HG03460 (cell line): ENCODE data around the gene COX19.
A peak's percentile ranks its signal among the peaks of the same experiment; 100 is the strongest.
"Not testable (repeated sequence)": the region's sequence is repeated elsewhere in the genome, so short reads cannot be mapped to it uniquely, and the experiment has no call there.

Source experiments
- ATAC-seq: cut with Tn5 transposase; IDR thresholded peaks from one replicate; pipeline ENCODE4 v1.9.1; 2021; ENCODE audit not compliant: unreplicated experiment

The COX19 gene

DNA sequence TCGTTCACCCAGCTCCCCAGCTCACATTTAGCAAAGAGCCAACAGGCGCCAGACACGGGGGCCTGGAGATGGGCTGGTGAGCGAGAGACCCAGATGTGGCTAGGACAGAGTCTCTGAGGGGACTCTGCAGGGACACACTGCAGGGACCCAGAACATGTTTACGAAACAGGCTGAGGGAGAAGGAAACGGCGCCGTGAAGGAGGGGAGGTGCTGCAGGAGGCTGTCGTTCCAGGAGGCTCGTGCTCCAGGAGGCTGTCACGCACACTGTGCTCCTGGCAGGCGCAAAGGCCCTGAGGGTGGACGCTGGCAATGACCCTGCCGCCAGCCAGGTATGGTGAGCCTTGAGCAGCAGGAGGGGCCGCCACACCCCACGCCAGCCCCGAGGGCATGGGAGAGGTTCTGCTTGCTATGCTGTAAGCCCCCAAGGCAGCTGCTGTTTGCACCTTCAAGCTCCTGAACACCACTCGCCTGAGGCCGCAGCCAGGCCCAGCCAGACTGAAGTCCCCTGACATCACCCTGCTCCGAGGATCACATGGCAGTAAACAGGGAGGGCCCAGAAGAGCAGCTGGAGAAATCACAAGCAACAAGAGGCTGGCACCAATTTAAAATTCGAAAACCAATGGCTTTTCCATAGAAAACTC lies 48.2 kb downstream of the COX19 start:
- no peak for ATAC-seq

DNA sequence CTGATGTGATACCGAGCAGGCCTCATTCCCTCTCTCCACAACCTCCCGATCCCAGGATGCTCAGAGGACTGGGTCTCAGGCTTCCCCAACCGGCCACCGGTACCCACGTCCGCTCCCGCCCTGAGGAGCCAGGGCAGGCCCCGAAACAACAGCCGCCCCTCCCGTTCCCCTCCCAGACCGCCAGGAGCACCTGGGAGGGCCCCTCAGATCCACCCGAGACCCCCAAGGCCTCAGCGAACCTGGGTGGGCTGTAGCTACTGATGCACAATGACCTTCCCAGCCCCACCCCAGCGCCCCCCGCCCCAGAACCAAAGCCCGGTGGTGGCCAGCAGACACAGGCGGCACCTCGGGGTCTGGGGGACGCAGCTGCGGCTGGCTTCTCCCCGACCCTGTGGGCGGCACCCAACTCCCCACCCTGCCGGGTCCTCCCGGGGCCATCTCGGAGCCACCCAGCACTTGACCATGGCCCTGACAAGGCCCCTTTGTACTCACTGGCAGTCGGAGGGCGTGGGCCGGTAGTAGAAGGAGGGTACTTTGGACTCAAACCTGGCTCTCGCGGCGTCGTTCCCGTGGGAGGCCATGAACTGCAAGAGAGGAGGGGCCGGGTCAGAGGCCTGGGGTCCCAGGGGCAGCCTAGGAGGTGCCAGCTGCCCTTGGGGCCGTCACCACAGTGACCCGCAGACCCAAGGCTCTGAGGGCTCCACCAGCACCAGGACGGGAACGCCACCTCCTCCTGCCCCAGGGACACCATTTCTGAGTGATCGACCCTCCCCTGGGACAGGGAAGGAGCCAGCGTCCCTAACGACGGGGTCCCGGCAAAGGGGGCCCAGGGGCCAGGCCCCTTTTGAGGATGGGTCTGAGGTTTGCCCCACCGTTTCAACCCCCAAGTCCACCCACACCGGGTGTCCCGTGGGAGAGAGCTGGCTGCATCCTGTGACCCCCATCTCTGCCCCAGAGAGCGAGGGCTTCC lies 49.0 kb downstream of the COX19 start:
- ATAC-seq: no peak

DNA sequence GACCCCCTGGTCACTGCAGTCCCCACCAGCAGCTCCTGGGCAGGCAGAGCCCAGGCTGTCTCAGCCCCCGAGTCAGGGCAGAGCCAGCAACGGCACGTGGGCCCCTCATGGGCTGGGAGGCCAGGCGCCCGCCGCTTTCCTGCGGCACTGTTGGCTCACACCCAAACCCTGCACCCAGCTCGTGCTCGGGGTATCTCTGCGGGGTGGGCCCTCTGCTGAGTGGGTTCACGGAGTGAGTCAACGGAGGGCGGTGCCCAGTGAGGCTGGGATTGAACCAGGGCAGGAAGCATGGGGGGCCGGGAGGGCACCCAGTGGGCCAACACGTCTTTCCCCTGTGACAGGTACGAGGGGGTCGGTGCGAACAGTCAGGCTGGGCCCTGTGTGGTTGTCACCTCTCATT lies 49.7 kb downstream of the COX19 start:
- no peak for ATAC-seq

DNA sequence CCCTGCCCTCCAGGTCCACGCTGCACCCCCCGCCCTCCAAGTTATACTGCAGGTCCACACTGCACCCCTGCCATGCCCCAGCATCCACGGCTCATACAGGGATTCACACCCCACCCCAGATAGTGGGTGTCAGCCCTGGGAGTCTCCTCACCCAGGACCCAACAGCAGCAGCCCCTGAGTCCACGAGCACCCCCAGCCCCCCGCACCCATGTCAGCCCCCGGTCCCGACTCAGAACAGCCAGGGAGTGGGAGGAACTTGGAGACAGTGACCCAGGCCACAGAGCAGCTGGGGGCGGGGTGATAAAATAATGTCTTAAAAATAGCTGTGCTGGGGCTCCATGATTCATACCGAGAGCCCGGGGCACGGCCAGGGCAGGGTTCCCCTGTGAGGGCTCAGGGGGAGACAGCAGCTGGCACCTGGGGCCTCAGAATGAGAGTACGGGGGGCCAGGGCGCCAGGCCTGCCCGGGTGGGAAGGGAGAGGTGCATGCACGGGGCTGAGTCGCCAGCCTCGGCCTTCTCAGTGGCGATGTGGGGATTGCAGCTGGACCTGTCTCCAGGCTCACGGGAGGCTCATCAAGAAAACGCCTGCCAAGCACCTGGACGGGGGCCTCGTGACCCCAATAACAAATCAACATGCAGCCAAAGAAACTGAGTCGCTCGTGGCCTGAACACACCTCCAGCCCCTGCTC lies 50.7 kb downstream of the COX19 start:
- peak; percentile 49 for ATAC-seq

DNA sequence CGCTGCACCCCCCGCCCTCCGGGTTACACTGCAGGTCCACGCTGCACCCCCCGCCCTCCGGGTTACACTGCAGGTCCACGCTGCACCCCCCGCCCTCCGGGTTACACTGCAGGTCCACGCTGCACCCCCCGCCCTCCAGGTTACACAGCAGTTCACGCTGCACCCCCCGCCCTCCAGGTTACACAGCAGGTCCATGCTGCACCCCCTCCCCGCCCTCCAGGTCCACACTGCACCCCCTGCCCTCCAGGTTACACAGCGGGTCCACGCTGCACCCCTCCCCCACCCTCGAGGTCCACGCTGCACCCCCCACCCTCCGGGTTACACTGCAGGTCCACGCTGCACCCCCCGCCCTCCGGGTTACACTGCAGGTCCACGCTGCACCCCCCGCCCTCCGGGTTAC lies 51.3 kb downstream of the COX19 start:
- not testable (repeated sequence) for ATAC-seq

DNA sequence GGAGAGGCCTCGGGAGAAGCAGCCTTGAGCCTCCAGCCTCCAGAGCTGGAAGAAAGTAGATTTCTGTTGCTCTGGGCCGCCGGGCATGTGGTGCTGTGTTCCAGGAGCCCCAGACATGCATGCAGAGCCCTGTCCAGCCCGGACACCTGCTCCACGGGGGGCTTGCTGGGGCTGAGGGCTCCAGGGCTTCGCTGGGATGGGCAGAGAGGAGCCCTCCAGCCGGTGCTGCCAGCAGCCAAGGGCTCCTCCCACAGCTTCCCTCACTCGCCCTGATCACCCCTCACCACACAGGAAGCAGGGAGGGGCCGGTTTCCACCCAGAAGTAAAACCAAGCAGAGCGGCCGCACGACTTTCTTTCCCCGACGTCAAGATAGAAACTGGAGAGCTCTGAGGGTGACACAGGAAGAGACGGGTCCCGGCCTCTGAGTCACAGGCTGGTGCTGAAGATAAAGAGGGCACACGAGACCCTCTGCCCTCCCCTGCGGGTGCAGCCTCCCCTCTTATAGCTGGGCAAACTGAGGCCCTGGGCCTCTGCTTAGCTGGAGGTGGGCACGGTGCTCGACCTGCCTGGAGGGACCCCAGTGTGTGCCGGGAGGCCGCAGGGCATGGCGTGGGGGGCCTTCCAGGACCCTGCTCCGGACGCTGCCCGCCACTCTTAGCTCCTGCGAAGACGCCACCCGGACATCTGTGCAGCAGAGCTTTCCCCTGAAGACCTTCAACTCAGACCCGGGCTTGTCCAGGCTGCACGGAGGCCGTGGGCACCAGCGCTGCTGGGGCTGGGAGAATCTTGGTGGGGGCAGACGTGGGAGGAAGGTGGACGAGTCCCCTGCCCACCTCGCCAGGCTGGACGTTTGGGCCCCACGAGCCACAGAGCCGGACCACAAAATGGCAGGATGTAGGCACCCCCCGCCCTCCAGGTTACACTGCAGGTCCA lies 52.0 kb downstream of the COX19 start:
- peak; percentile 77 for ATAC-seq

DNA sequence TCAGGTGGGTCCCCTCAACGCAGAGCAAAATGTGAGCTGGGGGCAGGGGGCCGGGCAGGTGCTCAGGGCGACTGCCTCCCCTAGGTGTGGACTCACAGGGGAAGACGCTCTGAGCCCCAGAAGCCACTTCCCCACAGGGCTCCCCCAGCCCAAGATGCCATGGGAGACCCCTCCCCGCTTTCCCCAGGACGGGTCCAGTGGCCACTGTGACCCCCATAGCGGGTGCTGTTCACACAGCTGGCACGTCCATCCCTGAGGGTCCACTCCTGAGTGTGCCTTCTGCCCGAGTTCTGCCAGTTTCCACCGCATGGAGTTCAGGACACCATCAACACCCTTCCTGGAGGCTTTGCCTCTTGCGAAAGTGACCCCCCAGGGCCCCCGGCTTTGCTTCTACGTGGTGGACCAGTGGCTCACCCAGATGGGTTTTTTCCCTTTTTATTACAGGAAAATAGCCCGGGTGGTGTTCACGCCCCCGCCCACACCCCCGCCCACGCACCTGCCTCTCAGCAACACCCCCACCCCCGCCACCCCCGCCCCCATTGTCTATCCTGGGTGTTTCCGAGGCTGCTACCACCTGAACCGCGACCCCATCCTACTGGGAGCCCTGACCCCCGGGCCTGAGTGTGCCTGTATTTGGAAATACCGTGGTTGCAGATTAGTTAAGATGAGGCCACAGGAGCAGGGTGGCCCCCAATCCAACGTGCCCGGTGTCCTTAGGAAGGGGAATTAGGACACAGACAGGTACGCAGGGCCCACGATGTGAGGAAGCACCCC lies 52.8 kb downstream of the COX19 start:
- ATAC-seq: peak; percentile 2

DNA sequence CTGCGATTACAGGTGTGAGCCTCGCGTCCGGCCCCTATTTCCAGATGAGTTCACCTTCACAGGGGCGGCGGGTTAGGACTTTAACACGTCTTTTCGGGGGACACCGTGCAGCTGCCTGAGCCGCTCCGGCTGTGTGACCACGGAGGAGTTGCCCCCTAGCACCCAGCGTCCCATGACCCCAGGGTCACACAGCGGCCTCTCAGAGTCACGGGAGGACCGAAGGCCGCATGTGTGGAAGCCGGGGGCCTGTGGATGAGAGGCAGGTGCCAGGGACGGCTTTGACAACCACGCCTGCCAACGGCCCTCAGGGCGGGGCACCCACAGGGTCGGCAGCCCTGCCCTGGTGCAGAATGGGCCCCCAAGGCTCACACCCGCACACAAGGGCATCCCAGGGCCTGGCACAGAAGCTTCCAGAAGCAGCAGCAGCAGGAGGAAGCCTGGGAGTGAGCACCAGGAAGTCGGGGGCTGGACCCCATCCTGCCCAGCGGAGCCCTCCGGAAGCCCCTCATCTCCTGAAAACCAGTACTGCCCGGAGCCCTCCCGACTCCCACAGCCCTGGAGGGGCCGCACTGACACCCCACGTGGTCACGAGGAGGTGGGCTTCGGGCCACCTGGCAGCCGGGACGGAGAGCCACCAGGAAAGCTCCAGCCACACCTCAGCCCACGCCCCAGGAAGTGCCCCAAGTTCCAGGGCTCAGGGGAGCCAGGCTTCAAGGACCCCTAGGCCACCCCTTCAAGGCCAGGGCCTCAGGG lies 53.6 kb downstream of the COX19 start:
- ATAC-seq: no peak

DNA sequence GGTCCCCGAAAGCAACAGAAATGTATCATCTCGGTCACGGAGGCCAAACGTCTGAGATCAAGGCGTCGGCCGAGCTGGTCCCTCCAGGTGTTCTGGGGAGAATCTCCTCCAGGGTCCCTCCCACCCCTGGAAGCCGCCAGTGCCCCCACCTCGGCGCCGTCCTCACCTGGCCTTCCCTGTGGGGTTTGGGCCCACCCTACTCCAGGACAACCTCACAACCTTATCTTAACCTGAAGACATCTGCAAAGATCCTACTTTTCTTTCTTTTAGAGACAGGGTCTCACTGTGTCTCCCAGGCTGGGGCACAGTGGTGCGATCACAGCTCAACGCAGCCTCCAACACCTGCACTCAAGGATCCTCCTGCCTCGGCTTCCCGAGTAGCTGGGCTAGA lies 54.3 kb downstream of the COX19 start:
- no peak for ATAC-seq

DNA sequence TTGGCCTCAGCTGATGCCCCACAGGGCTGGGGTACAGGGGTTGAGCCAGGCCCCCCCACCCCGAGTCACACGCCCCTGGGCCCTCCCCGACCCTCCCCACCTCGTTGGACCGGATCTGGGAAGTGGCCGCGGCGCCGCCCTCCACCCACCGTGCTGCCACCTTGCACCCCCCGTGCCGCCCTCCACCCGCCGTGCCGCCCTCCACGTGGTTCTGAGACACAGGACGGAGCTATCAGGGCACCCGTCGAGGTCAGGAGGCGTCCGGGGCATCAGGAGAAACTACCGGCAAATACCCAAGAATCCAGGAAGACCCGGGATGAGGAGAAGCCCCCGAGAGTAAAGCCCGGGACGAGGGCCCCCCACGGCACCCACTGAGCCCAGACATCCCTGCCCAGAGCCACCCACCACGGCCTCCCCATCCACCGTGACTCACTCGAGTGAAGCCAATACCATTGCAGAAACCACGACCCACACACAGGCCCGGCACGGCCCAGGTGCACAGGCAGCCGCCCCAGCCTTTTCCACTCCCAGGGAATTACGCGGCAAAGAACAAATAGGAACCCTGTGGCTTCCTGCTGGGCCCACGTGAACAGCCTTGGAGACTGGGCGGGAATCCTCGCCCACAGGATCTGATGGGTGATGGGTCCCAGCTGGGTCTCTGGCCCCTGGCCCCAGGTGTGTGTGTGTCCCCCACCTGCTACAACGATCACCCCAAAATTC lies 54.8 kb downstream of the COX19 start:
- ATAC-seq: no peak

DNA sequence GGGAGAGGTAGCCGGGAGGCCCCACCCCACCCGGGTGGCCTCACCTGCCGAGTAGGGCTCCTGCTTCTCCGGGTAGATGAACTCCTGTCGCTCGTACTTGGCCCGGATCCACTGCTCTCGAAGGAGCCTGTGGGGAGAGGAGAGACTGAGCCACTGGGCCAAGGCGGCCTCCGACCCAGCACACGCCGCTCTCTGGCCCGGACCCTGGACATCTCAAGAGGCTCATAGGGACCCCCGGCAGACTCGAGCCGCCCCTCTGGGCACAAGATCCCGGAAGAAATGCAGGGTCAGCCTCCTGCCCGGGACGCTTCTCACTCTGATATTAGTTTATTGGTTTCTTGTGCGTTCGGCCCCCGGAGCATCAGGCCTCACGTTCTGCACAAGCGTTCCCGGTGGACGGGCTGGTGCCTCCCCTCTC lies 55.4 kb downstream of the COX19 start:
- no peak for ATAC-seq

DNA sequence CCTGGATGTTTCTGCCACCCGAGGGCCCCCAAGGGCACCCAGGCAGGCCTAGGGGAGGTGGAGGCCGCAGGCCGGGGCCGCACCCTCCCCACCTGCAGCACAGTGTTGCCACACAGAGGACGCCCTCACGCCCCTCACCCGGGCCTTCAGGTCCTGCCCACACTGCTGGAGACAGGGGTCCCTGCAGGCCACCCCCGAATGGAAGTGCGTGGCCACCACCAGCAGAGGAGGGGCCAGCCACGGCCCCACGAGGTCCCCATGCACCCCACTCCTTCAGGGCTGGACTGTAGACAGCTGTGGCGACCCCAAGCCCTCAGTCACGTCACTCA lies 56.3 kb downstream of the COX19 start:
- ATAC-seq: no peak

DNA sequence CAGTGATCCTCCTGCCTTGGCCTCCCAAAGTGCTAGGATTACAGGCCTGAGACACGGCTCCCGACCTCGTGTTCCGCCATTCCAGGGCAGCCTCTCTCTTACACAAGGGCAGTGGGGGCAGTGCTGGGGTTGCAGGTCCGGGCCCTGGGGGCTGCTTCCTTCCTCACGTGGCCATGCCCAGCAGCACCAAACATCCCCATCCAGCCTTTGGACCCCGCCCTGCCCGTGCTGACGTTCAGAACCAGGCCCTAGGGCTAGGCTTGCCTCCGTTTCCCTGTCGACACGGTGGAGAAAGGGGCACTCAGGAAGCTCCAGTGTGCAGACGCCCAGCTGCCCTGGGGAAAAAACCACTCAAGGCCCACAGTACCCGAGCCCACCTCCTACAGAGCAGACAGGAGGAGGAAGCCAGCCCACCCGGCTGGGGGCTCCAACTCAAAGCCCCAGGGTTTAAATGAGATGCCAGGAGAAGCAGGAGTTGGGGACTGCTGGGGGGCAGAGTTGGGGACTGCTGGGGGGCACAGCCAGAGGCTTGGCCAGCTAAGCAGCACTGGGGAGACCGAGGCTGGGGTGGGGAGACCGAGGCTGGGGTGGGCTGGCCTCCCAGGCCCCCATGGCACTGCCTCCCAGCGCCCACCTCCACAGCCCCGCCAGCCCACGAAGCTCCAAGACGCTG lies 56.8 kb downstream of the COX19 start:
- ATAC-seq: no peak

DNA sequence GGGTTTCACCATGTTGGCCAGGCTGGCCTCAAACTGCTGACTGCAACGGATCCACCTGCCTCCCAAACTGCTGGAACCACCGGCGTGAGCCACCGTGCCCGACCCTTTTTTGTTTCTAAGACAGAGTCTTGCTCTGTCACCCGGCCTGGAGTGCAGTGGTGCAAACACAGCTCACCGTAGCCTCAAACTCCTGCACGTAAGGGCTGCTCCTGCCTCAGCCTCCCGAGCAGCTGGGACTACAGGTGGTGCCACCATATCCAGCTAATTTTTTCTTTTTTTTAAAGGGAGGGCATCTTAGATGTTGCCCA lies 57.3 kb downstream of the COX19 start:
- no peak for ATAC-seq

DNA sequence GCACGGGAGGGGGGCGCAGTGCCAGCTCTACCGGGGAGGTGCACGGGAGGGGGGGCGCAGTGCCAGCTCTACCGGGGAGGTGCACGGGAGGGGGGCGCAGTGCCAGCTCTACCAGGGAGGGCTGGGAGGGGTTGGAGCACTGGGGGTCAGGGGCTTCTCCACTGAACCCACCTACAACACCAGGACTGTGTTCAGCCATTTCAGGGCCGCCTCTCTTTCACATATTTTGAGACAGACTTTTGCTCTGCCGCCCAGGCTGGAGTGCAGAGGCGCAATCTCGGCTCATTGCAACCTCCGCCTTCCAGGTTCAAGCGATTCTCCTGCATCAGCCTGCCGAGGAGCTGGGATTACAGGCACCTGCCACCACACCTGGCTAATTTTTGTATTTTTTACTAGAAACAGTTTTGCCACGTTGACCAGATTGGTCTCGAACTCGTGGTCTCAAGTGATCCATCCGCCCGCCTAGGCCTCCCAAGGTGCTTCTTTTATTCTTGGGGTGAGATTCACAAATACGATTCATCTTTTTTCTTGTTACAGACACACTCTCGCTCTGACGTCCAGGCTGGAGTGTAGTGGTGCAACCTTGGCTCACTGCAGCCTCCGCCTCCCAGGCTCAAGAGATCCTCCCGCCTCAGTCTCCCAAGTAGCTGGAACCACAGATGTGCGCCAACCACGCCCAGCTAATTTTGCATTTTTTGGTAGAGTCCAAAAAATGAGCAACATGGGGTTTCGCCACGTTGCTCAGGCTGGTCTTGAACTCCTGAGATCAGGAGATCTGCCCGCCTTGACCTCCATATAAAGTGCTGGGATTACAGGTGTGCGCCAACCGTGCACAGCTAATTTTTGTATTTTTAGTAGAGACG lies 57.9 kb downstream of the COX19 start:
- ATAC-seq: no peak

DNA sequence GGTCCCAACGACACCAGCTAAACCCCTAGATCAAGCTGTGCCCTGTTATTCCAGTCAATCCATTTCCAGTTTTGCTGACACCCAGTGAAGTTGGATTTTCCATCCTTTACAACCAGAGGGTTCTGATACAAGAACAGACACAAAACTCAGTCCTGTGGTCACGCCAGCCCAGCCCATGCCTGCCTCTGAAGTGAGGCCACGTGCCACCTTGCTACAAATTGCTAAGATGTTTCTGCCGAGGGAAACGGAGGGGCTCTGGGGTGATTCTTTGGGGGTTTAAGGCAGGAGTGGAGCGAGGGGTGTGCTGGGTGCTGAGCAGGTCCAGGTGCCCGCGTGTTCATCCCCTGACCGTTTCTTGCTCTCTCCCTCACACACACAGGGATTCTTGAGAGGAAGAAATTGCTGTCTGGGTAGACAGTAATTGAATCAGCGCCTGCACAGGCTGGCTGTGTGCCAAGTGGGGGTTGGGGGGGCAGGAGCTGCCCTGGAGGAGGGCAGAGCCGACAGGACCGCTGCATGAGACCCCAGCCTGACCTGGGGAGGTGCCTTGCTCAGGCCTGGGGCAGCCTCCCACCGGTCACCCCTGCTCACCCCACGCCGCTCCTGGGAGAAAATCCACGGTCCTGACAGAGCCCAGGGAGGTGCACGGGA lies 58.9 kb downstream of the COX19 start:
- ATAC-seq: no peak
